ENCODE measurements around the gene CTNNB1.

CTNNB1 gene

GRCh38 chr3:41234823-41235721 lies 35.8 kb downstream of the CTNNB1 start:
- H3K27ac ChIP-seq: no peak overlapping the region
- ChIA-PET POLR2A (ENCODE audit: low non-redundant PET) (no interaction called here), CTCF (interaction anchor here (1.0 kb wide), 1 partner anchor 10 kb away, joined by 3 read pairs; no protein-coding TSS in a partner anchor)
- no peak for TF ChIP-seq CTCF (conservative IDR thresholded peaks at IDR 0.05; ENCODE audit: low read depth)
- DNase-seq (ENCODE audit: low spot score): no peak

DNA sequence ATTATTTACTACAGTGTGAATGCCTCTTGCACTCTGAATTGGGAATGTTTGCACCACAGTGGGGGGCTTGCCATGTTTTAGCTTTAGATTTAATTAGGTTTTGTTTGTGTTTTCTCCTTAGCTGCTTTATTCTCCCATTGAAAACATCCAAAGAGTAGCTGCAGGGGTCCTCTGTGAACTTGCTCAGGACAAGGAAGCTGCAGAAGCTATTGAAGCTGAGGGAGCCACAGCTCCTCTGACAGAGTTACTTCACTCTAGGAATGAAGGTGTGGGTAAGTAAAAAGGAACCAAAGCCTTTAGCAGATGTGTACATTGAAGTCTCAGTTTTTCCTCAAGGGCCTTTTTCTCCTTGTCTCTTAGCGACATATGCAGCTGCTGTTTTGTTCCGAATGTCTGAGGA lies 36.9 kb downstream of the CTNNB1 start:
- no peak for TF ChIP-seq CTCF (conservative IDR thresholded peaks at IDR 0.05; ENCODE audit: low read depth)
- DNase-seq (ENCODE audit: low spot score): no peak
- CTCF ChIA-PET: interaction anchor here (0.5 to 0.6 kb wide), 2 partner anchors 111 to 120 kb away, joined by 3 to 5 read pairs; no protein-coding TSS in a partner anchor
- H3K27ac ChIP-seq: no peak overlapping the region
- POLR2A ChIA-PET (ENCODE audit: low non-redundant PET): interaction anchor here (0.6 kb wide), 1 partner anchor 1560 kb away, joined by 3 read pairs; no protein-coding TSS in a partner anchor

DNA sequence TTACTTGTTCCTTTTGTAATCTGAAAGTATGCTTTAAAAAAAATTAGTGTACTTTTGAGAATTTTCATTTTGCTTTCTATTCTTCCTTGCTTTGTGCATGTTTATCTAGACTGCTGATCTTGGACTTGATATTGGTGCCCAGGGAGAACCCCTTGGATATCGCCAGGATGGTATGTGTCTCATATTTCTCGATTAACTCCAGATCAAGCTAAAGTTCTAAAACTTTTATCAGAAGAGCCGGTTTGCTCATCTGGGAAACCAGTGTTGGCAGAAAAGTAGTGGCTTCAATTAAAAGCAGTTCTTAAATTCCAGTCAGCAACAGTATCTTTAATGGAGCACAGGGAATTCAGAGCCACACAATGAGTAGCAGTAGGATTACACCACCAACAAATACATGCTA lies 38.6 kb downstream of the CTNNB1 start:
- DNase-seq (ENCODE audit: low spot score): no peak
- ChIA-PET POLR2A (ENCODE audit: low non-redundant PET) (no interaction called here), CTCF (interaction anchor here (0.5 to 0.6 kb wide), 2 partner anchors 33 to 248 kb away, joined by 3 read pairs; no protein-coding TSS in a partner anchor)

GRCh38 chr3:41239587-41239986 lies 40.3 kb downstream of the CTNNB1 start:
- ChIA-PET POLR2A (ENCODE audit: low non-redundant PET) (no interaction called here), CTCF (no interaction called here)
- no peak for DNase-seq (ENCODE audit: low spot score)
- no peak overlapping the region for H3K27ac ChIP-seq
- TF ChIP-seq CTCF (conservative IDR thresholded peaks at IDR 0.05; ENCODE audit: low read depth): no peak

More for the DNA sequence above, 38.6 kb downstream of the CTNNB1 start:
- TF ChIP-seq CTCF (conservative IDR thresholded peaks at IDR 0.05; ENCODE audit: low read depth): no peak
- H3K27ac ChIP-seq: no peak overlapping the region

DNA sequence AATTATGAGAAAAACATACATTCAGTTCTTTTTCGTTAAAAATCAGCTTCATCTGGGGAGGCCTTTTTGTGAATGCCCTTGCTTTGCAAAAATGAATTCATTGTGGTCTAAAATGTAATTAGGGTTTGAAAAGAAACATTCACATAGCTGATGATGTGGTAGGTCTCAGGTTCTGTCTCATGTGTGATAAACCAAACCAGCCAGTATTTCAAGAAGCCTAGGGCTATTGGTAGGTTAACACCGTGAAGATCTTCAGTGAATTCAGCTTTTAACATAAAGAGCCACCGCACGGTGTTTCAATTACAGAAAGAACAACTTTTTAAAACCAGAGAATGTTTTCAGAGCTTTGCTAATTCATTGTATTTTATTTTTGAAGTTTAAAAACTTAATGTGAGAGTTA lies 41.9 kb downstream of the CTNNB1 start:
- H3K27ac ChIP-seq: no peak overlapping the region
- ChIA-PET POLR2A (ENCODE audit: low non-redundant PET) (no interaction called here), CTCF (no interaction called here)
- no peak for TF ChIP-seq CTCF (conservative IDR thresholded peaks at IDR 0.05; ENCODE audit: low read depth)
- no peak for DNase-seq (ENCODE audit: low spot score)

GRCh38 chr3:41241800-41242571 lies 42.7 kb downstream of the CTNNB1 start:
- CTCF ChIA-PET: interaction anchor here (0.6 kb wide), 1 partner anchor 1981 kb away, joined by 3 read pairs; no protein-coding TSS in a partner anchor
- no peak for DNase-seq (ENCODE audit: low spot score)
- H3K27ac ChIP-seq: no peak overlapping the region

More at GRCh38 chr3:41241800-41242571, 42.7 kb downstream of the CTNNB1 start:
- POLR2A ChIA-PET (ENCODE audit: low non-redundant PET): no interaction called here
- no peak for TF ChIP-seq CTCF (conservative IDR thresholded peaks at IDR 0.05; ENCODE audit: low read depth)
